ENCODE data around the gene ANKH.

- TF ChIP-seq CTCF (IDR thresholded peaks at IDR 0.05) (no peak), EZH2 (IDR thresholded peaks at IDR 0.05; ENCODE audit: borderline replicate concordance, insufficient read depth, low read depth, low read length, poor library complexity, severe bottlenecking) (no peak)
Measured at GRCh38 chr5:14713476-14714390, 157.8 kb downstream of the ANKH start.
